Measurements from ENCODE around the gene TXNDC15. TPM values are rescaled to one million over a fixed set of nuclear protein-coding genes. Genes with fewer than 3 reads are reported as not detected.
"Not testable (repeated sequence)": the region's sequence is repeated elsewhere in the genome, so short reads cannot be mapped to it uniquely, and the experiment has no call there.

TXNDC15 gene
- total RNA-seq, 1 donor: 141 TPM

GRCh38 chr5:134840811-134841210 lies 33.4 kb upstream of the TXNDC15 start:
- no peak for DNase-seq (ENCODE audit: low read depth)
- TF ChIP-seq CTCF (IDR thresholded peaks at IDR 0.05; ENCODE audit: insufficient read depth, low read depth, low read length): no peak
- H3K4me3 ChIP-seq (ENCODE audit: low read depth, low read length): no peak overlapping the region

GRCh38 chr5:134844252-134844651 lies 29.9 kb upstream of the TXNDC15 start:
- no peak for DNase-seq (ENCODE audit: low read depth)
- H3K4me3 ChIP-seq (ENCODE audit: low read depth, low read length): no peak overlapping the region
- no peak for TF ChIP-seq CTCF (IDR thresholded peaks at IDR 0.05; ENCODE audit: insufficient read depth, low read depth, low read length)

- no peak for TF ChIP-seq CTCF (IDR thresholded peaks at IDR 0.05; ENCODE audit: insufficient read depth, low read depth, low read length)
- no peak for DNase-seq (ENCODE audit: low read depth)
- peak overlapping the region; percentile 47 for H3K4me3 ChIP-seq (ENCODE audit: low read depth, low read length)
These were observed 28.8 kb upstream of the TXNDC15 start for GRCh38 chr5:134845335-134845851.

GRCh38 chr5:134845852-134846640 lies 28.1 kb upstream of the TXNDC15 start, which contains the start of gene C5orf24:
Gene C5orf24 (plus strand): TSS chr5:134845968. CDS start chr5:134854901, 8,933 bp downstream.
- peak within 1 kb of the TSS; percentile 97 for H3K4me3 ChIP-seq (ENCODE audit: low read depth, low read length)
- no peak for TF ChIP-seq CTCF (IDR thresholded peaks at IDR 0.05; ENCODE audit: insufficient read depth, low read depth, low read length)
- DNase-seq (ENCODE audit: low read depth): peak; percentile 96

- no peak for TF ChIP-seq CTCF (IDR thresholded peaks at IDR 0.05; ENCODE audit: insufficient read depth, low read depth, low read length)
- peak overlapping the region; percentile 97 for H3K4me3 ChIP-seq (ENCODE audit: low read depth, low read length)
- DNase-seq (ENCODE audit: low read depth): peak; percentile 39
These were observed 27.6 kb upstream of the TXNDC15 start for GRCh38 chr5:134846641-134846960.

GRCh38 chr5:134849434-134849933 lies 24.7 kb upstream of the TXNDC15 start:
- not testable (repeated sequence) for DNase-seq (ENCODE audit: low read depth); H3K4me3 ChIP-seq (ENCODE audit: low read depth, low read length)

GRCh38 chr5:134851307-134851923 lies 22.8 kb upstream of the TXNDC15 start:
- DNase-seq (ENCODE audit: low read depth): peak; percentile 37
- TF ChIP-seq CTCF (IDR thresholded peaks at IDR 0.05; ENCODE audit: insufficient read depth, low read depth, low read length): peak; percentile 63
- H3K4me3 ChIP-seq (ENCODE audit: low read depth, low read length): no peak overlapping the region

- not testable (repeated sequence) for DNase-seq (ENCODE audit: low read depth); H3K4me3 ChIP-seq (ENCODE audit: low read depth, low read length)
These were observed 17.7 kb upstream of the TXNDC15 start for GRCh38 chr5:134856465-134856864.

Data from fibroblast of villous mesenchyme (primary cell).